ENCODE results near the gene EPS15. TPM values are rescaled to one million over a fixed set of nuclear protein-coding genes. Genes with fewer than 3 reads are reported as not detected.

EPS15 gene
- total and polyA plus RNA-seq, 4 donors = 8.8 to 52.1 (median 19.1) TPM

DNA sequence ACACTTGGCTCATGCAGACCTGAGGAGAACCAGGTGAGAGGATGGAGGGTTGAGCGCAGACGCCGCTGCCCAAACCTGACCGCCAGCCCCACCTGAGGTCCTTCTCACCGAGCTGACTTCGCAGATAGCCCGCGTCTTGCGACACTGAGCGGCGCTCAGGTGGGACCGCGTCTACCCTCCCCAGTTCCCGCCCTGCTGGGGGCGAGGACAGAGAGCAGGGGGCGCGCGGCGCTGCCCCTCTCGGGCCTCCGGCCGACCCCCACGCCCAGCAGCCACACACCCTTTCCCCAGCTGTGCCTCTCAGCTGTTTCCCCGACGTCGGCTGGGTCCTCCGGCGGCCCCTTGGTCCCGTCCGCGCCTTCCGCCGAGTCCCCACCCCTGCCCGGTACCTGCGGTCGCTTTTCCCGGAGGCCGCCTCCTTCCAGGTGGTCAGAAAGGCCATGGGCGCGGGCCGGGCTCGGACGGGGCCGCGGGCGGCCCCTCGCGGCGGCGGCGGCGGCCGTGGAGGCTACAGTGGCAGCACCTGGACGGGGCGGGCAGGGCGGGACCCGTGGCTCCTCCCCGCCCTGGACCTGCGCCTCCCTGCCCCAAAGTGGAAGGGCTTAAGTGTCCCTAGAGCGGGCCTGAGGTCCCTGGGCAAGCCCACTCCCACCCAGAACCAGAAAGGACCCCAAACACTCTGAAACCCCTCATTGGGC lies 174.3 kb downstream of the EPS15 start (continued):
- TF ChIP-seq SP1 (IDR thresholded peaks at IDR 0.05) (no peak), FOXA2 (IDR thresholded peaks at IDR 0.05) (no peak)

DNA sequence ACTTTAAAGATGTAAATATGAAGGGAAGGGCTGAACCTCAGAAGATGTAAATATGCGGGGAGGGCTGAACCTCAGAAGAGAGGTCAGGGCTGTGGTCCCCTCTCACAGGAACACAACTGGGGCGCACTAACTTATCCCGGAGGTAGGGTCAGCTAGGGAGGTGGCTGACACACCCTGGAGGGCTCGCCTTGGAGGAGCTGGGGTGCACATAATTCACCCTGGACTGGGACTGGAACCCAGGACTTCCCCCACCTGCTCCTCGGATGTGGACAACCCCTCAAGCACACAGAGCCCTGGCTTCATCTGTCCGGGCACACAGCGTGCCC lies 174.8 kb downstream of the EPS15 start:
- H3K4me3 ChIP-seq (ENCODE audit: low read depth in 1 of 3, low read length in 3 of 3) = no peak overlapping the region
- no peak for DNase-seq (ENCODE audit: low spot score)
- no peak for TF ChIP-seq FOXA1 (IDR thresholded peaks at IDR 0.05)
- TF ChIP-seq, protein P1, sequence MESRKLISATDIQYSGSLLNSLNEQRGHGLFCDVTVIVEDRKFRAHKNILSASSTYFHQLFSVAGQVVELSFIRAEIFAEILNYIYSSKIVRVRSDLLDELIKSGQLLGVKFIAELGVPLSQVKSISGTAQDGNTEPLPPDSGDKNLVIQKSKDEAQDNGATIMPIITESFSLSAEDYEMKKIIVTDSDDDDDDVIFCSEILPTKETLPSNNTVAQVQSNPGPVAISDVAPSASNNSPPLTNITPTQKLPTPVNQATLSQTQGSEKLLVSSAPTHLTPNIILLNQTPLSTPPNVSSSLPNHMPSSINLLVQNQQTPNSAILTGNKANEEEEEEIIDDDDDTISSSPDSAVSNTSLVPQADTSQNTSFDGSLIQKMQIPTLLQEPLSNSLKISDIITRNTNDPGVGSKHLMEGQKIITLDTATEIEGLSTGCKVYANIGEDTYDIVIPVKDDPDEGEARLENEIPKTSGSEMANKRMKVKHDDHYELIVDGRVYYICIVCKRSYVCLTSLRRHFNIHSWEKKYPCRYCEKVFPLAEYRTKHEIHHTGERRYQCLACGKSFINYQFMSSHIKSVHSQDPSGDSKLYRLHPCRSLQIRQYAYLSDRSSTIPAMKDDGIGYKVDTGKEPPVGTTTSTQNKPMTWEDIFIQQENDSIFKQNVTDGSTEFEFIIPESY (IDR thresholded peaks at IDR 0.05) = no peak
- TF ChIP-seq HNF4A (conservative IDR thresholded peaks at IDR 0.05) = no peak
- TF ChIP-seq RAD21 (IDR thresholded peaks at IDR 0.05) = no peak
- TF ChIP-seq, protein P2, sequence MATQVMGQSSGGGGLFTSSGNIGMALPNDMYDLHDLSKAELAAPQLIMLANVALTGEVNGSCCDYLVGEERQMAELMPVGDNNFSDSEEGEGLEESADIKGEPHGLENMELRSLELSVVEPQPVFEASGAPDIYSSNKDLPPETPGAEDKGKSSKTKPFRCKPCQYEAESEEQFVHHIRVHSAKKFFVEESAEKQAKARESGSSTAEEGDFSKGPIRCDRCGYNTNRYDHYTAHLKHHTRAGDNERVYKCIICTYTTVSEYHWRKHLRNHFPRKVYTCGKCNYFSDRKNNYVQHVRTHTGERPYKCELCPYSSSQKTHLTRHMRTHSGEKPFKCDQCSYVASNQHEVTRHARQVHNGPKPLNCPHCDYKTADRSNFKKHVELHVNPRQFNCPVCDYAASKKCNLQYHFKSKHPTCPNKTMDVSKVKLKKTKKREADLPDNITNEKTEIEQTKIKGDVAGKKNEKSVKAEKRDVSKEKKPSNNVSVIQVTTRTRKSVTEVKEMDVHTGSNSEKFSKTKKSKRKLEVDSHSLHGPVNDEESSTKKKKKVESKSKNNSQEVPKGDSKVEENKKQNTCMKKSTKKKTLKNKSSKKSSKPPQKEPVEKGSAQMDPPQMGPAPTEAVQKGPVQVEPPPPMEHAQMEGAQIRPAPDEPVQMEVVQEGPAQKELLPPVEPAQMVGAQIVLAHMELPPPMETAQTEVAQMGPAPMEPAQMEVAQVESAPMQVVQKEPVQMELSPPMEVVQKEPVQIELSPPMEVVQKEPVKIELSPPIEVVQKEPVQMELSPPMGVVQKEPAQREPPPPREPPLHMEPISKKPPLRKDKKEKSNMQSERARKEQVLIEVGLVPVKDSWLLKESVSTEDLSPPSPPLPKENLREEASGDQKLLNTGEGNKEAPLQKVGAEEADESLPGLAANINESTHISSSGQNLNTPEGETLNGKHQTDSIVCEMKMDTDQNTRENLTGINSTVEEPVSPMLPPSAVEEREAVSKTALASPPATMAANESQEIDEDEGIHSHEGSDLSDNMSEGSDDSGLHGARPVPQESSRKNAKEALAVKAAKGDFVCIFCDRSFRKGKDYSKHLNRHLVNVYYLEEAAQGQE (IDR thresholded peaks at IDR 0.05) = no peak
- no peak for TF ChIP-seq HNF4G (IDR thresholded peaks at IDR 0.05)
- TF ChIP-seq MAX (IDR thresholded peaks at IDR 0.05) = no peak
- TF ChIP-seq, protein P3, sequence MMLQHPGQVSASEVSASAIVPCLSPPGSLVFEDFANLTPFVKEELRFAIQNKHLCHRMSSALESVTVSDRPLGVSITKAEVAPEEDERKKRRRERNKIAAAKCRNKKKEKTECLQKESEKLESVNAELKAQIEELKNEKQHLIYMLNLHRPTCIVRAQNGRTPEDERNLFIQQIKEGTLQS (IDR thresholded peaks at IDR 0.05) = no peak
- TF ChIP-seq YY1 (IDR thresholded peaks at IDR 0.05) = no peak
- TF ChIP-seq, protein P4, sequence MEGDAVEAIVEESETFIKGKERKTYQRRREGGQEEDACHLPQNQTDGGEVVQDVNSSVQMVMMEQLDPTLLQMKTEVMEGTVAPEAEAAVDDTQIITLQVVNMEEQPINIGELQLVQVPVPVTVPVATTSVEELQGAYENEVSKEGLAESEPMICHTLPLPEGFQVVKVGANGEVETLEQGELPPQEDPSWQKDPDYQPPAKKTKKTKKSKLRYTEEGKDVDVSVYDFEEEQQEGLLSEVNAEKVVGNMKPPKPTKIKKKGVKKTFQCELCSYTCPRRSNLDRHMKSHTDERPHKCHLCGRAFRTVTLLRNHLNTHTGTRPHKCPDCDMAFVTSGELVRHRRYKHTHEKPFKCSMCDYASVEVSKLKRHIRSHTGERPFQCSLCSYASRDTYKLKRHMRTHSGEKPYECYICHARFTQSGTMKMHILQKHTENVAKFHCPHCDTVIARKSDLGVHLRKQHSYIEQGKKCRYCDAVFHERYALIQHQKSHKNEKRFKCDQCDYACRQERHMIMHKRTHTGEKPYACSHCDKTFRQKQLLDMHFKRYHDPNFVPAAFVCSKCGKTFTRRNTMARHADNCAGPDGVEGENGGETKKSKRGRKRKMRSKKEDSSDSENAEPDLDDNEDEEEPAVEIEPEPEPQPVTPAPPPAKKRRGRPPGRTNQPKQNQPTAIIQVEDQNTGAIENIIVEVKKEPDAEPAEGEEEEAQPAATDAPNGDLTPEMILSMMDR (IDR thresholded peaks at IDR 0.05; ENCODE audit: low read depth, low read length, missing input control) = no peak
- no peak for TF ChIP-seq NR2F2 (IDR thresholded peaks at IDR 0.05)
- TF ChIP-seq JUND (IDR thresholded peaks at IDR 0.05) = no peak
- no peak for TF ChIP-seq GABPA (IDR thresholded peaks at IDR 0.05 in 1 of 2, conservative IDR thresholded peaks at IDR 0.05 in 1 of 2)
- no peak for TF ChIP-seq TAF1 (conservative IDR thresholded peaks at IDR 0.05)
- no peak for TF ChIP-seq SP1 (IDR thresholded peaks at IDR 0.05)
- no peak for TF ChIP-seq EGR1 (IDR thresholded peaks at IDR 0.05; ENCODE audit: low read depth in 2 of 2)
- no peak for TF ChIP-seq RXRA (IDR thresholded peaks at IDR 0.05)
- TF ChIP-seq FOXA2 (IDR thresholded peaks at IDR 0.05) = no peak
- 65% methylated on average over 7 of the region's 7 CpGs for WGBS
- H3K27me3 ChIP-seq (ENCODE audit: control insufficient read depth in 4 of 4, insufficient read depth in 4 of 4, low read length in 3 of 4) = peaks cover 0 to 4% (median 0%) of the 10 kb centered on the region in 4 donors
- no peaks in the 10 kb centered on the region for H3K36me3 ChIP-seq (ENCODE audit: control insufficient read depth in 4 of 4, insufficient read depth in 3 of 4, low read depth in 1 of 4, low read length in 3 of 4)
- no peaks in the 10 kb centered on the region for H3K9me3 ChIP-seq (ENCODE audit: control insufficient read depth in 4 of 4, low read length in 3 of 4)
- no peak overlapping the region for H3K9ac ChIP-seq (ENCODE audit: low read depth in 1 of 2, low read length in 2 of 2)
- H3K27ac ChIP-seq (ENCODE audit: low read depth in 1 of 2, low read length in 2 of 2) = no peak overlapping the region
- H3K4me1 ChIP-seq (ENCODE audit: control insufficient read depth in 4 of 4, insufficient read depth in 4 of 4, low read length in 3 of 4) = peaks cover 0 to 8% (median 5%) of the 10 kb centered on the region in 4 donors

All from liver (tissue), 9 donors.